Measurements from ENCODE around the gene CPO. TPM values are rescaled to one million over a fixed set of nuclear protein-coding genes. Genes with fewer than 3 reads are reported as not detected.

CPO gene
- polyA plus RNA-seq, 1 of the 3 experiments (the other 2 are of a cell fraction), result not detected

- no peak for DNase-seq
- TF ChIP-seq ELF1 (IDR thresholded peaks at IDR 0.05) (no peak), TCF12 (IDR thresholded peaks at IDR 0.05) (no peak), FOSL2 (IDR thresholded peaks at IDR 0.05; ENCODE audit: borderline replicate concordance, low read depth) (no peak), REST (IDR thresholded peaks at IDR 0.05; ENCODE audit: low read depth, low read length) (no peak), MXI1 (IDR thresholded peaks at IDR 0.05; ENCODE audit: low read depth, low read length) (no peak), NFIC (IDR thresholded peaks at IDR 0.05; ENCODE audit: borderline replicate concordance) (no peak), CTCF (IDR thresholded peaks at IDR 0.05) (no peak), RXRA (IDR thresholded peaks at IDR 0.05; ENCODE audit: borderline replicate concordance, low read depth) (no peak), MEF2A (IDR thresholded peaks at IDR 0.05; ENCODE audit: borderline replicate concordance, low read depth) (no peak), EP300 (IDR thresholded peaks at IDR 0.05; ENCODE audit: borderline replicate concordance in 1 of 2, low read depth in 1 of 2, low read length in 1 of 2) (no peak), SMC3 (IDR thresholded peaks at IDR 0.05; ENCODE audit: low read depth, low read length) (no peak), RAD21 (IDR thresholded peaks at IDR 0.05; ENCODE audit: low read length) (no peak), GATA2 (CRISPR knock-in tag; IDR thresholded peaks at IDR 0.05) (no peak), EZH2phosphoT487 (IDR thresholded peaks at IDR 0.05; ENCODE audit: borderline replicate concordance, low read depth) (no peak), NRF1 (IDR thresholded peaks at IDR 0.05; ENCODE audit: low read depth, low read length) (no peak)
- Histone ChIP-seq H3K79me2 (ENCODE audit: insufficient read depth) (no peaks in the 10 kb centered on the region), H3K4me3 (ENCODE audit: low read depth in 2 of 2, low read length in 1 of 2) (no peak overlapping the region), H4K20me1 (ENCODE audit: insufficient read depth) (no peaks in the 10 kb centered on the region), H2AFZ (ENCODE audit: low read depth) (no peak overlapping the region), H3K36me3 (replicated peaks in 1 of 2; ENCODE audit: control insufficient read depth in 1 of 2, insufficient read depth in 2 of 2, low read length in 1 of 2) (no peaks in the 10 kb centered on the region), H3F3A (replicated peaks; ENCODE audit: insufficient read depth) (no peaks in the 10 kb centered on the region), H3K27me3 (ENCODE audit: insufficient read depth) (no peaks in the 10 kb centered on the region), H3K9me3 (no peaks in the 10 kb centered on the region), H3K27ac (ENCODE audit: low read depth in 2 of 2, low read length in 1 of 2) (no peak overlapping the region), H3K4me1 (ENCODE audit: control insufficient read depth in 1 of 2, insufficient read depth in 2 of 2, low read depth in 1 of 2, low read length in 1 of 2) (peaks cover 0 to 8% of the 10 kb centered on the region in 2 experiments; a peak in 2 of 4 replicates), H3K9ac (no peak overlapping the region), H3K9me2 (no peaks in the 10 kb centered on the region), H3K4me2 (no peak overlapping the region)
- CTCF ChIA-PET, result no interaction called here
- POLR2A ChIA-PET, result no interaction called here
Observed at GRCh38 chr2:206940546-206940945, 1.2 kb downstream of the CPO start.
